Suppressor macrophage treated with lipopolysaccharide for 1 hour (primary cell): Measurements from ENCODE around the gene GOLPH3.
"Not testable (repeated sequence)": the region's sequence is repeated elsewhere in the genome, so short reads cannot be mapped to it uniquely, and the experiment has no call there.

Source experiments
- DNase-seq, 3 donors: peaks; one replicate each; pipeline ENCODE4 v3.0.0-alpha.2; 2020 to 2022

The GOLPH3 gene

GRCh38 chr5:32096891-32097595 is 77.1 kb downstream of the GOLPH3 start:
- DNase-seq = no peak

GRCh38 chr5:32095261-32095671 is 78.9 kb downstream of the GOLPH3 start:
- no peak for DNase-seq

GRCh38 chr5:32094691-32095090 is 79.4 kb downstream of the GOLPH3 start:
- no peak for DNase-seq

GRCh38 chr5:32092938-32093812 is 80.9 kb downstream of the GOLPH3 start:
- peak; percentile 79 to 83 (median 81) for DNase-seq

- DNase-seq = no peak
Observed at GRCh38 chr5:32090755-32091128, 83.4 kb downstream of the GOLPH3 start.

GRCh38 chr5:32090026-32090754 is 83.9 kb downstream of the GOLPH3 start:
- DNase-seq = no peak

- no peak for DNase-seq
Observed at GRCh38 chr5:32089146-32090000, 84.7 kb downstream of the GOLPH3 start.

- no peak for DNase-seq
Observed at GRCh38 chr5:32088214-32088613, 85.9 kb downstream of the GOLPH3 start.

GRCh38 chr5:32087086-32088082 is 86.7 kb downstream of the GOLPH3 start:
- DNase-seq = no peak

- peak; percentile 57 to 75 (median 64) for DNase-seq
Observed at GRCh38 chr5:32083981-32084430, 90.1 kb downstream of the GOLPH3 start.

GRCh38 chr5:32082701-32083100 is 91.4 kb downstream of the GOLPH3 start:
- DNase-seq = no peak

GRCh38 chr5:32080565-32080964 is 93.6 kb downstream of the GOLPH3 start:
- not testable (repeated sequence) for DNase-seq

GRCh38 chr5:32078855-32079254 is 95.3 kb downstream of the GOLPH3 start:
- DNase-seq = not testable (repeated sequence)

- DNase-seq = peak; percentile 73 to 74 (median 73)
Observed at GRCh38 chr5:32076699-32077695, 97.1 kb downstream of the GOLPH3 start.
